ENCODE results near the gene PLXNB2.

DNA sequence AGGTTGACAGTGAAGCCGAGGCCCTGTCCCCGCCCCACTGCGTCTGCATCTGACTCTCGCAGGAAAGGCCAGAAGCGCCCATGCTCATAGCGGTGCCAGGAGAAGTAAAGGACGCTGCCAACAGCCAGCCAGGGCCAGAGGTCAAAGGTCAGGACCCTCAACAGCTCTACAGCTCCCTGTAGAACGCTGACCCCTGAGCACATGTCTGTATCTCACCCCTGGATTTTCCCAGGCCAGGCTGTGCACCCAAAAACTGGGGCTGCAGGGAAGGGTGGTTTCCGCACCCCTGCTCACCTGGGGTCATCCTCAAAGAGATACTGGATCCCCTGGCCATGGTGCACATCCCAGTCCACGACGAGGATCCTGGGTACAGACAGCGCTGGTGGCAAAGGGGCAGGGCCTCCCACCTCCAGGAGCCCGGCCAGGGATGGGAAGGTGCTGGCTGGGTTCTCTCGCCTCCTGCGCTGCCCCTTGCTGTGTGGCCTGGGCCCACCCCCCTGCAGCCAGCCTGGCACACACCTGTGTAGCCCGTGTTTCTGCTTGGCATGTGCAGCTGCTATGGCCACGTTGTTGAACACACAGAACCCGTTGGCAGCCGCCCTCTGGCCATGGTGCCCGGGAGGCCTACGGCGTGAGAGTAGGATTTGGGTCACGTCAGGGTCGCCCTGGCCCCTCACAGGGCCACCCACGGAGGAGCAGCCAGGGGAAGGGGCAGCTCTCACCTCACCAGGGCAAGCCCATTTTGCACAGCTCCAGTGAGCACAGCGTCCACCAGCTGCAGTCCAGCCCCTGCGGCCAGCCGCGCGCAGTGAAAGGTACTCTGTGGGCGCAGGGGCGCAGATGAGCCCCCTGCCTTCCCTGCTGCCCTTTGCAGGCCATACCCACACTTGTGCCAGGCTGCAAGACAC, 57.9 kb downstream of the PLXNB2 start:
- TF ChIP-seq CTCF (IDR thresholded peaks at IDR 0.05), result no peak
- no peak for TF ChIP-seq POLR2AphosphoS5 (IDR thresholded peaks at IDR 0.05; ENCODE audit: insufficient read depth in 1 of 2, low read depth in 1 of 2)
- no peak for TF ChIP-seq POLR2A (IDR thresholded peaks at IDR 0.05)

All from vagina (tissue), 2 donors.